ENCODE results near the gene TUBGCP6. TPM values are rescaled to one million over a fixed set of nuclear protein-coding genes. Genes with fewer than 3 reads are reported as not detected.

TUBGCP6 gene
- total and polyA plus RNA-seq, 2 donors from 2014 or later, result 19.2 to 52.0 TPM

- H3K27me3 ChIP-seq (ENCODE audit: control insufficient read depth, insufficient read depth, low read length), result no peaks in the 10 kb centered on the region
- FAIRE-seq (no peak), DNase-seq (no peak)
- no peaks in the 10 kb centered on the region for H3K4me1 ChIP-seq (ENCODE audit: control insufficient read depth in 2 of 3, insufficient read depth in 2 of 3, low read depth in 1 of 3, low read length in 3 of 3)
- peaks cover 0 to 30% (median 22%) of the 10 kb centered on the region in 3 donors for H3K36me3 ChIP-seq (ENCODE audit: control insufficient read depth in 2 of 3, insufficient read depth in 3 of 3, low read length in 3 of 3)
- no peak overlapping the region for H3K27ac ChIP-seq (ENCODE audit: low read depth in 2 of 2, low read length in 2 of 2)
- H3K9ac ChIP-seq (ENCODE audit: low read length in 3 of 3), result no peak overlapping the region
- H3K9me3 ChIP-seq (ENCODE audit: control insufficient read depth in 2 of 3, insufficient read depth in 1 of 3, low read length in 3 of 3), result no peaks in the 10 kb centered on the region
- intact Hi-C loops (cut with DNase I), result no loop called here
- H3K4me3 ChIP-seq (ENCODE audit: low read length in 3 of 3), result no peak overlapping the region
- TF ChIP-seq CTCF (IDR thresholded peaks at IDR 0.05; ENCODE audit: borderline replicate concordance, extremely low read depth, insufficient read depth), result no peak
These were observed 18.6 kb downstream of the TUBGCP6 start for GRCh38 chr22:50226063-50226874.

- FAIRE-seq, result no peak
- H3K9me3 ChIP-seq (ENCODE audit: control insufficient read depth in 2 of 3, insufficient read depth in 1 of 3, low read length in 3 of 3), result no peaks in the 10 kb centered on the region
- peaks cover 2 to 36% (median 28%) of the 10 kb centered on the region in 3 donors for H3K36me3 ChIP-seq (ENCODE audit: control insufficient read depth in 2 of 3, insufficient read depth in 3 of 3, low read length in 3 of 3)
- no peaks in the 10 kb centered on the region for H3K27me3 ChIP-seq (ENCODE audit: control insufficient read depth, insufficient read depth, low read length)
- no peak overlapping the region for H3K9ac ChIP-seq (ENCODE audit: low read length in 3 of 3)
- H3K4me3 ChIP-seq (ENCODE audit: low read length in 3 of 3), result no peak overlapping the region
- no peak overlapping the region for H3K27ac ChIP-seq (ENCODE audit: low read depth in 2 of 2, low read length in 2 of 2)
- TF ChIP-seq CTCF (IDR thresholded peaks at IDR 0.05; ENCODE audit: borderline replicate concordance, extremely low read depth, insufficient read depth), result no peak
- intact Hi-C loops (cut with DNase I), result no loop called here
- no peak for DNase-seq
- H3K4me1 ChIP-seq (ENCODE audit: control insufficient read depth in 2 of 3, insufficient read depth in 2 of 3, low read depth in 1 of 3, low read length in 3 of 3), result no peaks in the 10 kb centered on the region
These were observed 19.4 kb downstream of the TUBGCP6 start for GRCh38 chr22:50225200-50225969.

DNA sequence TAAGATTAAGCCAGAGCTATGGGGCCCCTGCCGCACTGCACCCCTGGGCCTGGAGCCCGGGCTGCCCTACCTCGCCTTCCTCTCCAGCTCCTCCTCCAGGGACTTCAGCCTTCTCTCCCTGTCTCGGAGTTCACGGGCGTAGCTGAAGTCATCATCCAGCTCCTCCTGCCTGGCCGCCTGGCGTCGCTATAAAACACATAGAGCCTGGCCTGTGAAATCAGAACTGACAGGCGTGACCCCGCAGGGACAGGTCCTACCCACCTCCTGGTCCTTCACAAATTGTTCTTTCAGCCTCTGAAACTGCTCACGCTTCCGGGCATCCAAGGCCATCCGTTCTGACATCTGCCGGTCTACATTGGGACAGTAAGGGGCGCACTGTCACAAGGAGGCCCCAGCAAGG, 20.8 kb downstream of the TUBGCP6 start:
- H3K4me1 ChIP-seq (ENCODE audit: control insufficient read depth in 2 of 3, insufficient read depth in 2 of 3, low read depth in 1 of 3, low read length in 3 of 3), result peaks cover 0 to 2% (median 0%) of the 10 kb centered on the region in 3 donors
- H3K9ac ChIP-seq (ENCODE audit: low read length in 3 of 3), result no peak overlapping the region
- intact Hi-C loops (cut with DNase I), result no loop called here
- H3K27ac ChIP-seq (ENCODE audit: low read depth in 2 of 2, low read length in 2 of 2), result no peak overlapping the region
- peaks cover 2 to 36% (median 27%) of the 10 kb centered on the region in 3 donors for H3K36me3 ChIP-seq (ENCODE audit: control insufficient read depth in 2 of 3, insufficient read depth in 3 of 3, low read length in 3 of 3)
- TF ChIP-seq CTCF (IDR thresholded peaks at IDR 0.05; ENCODE audit: borderline replicate concordance, extremely low read depth, insufficient read depth), result no peak
- H3K9me3 ChIP-seq (ENCODE audit: control insufficient read depth in 2 of 3, insufficient read depth in 1 of 3, low read length in 3 of 3), result no peaks in the 10 kb centered on the region
- no peak overlapping the region for H3K4me3 ChIP-seq (ENCODE audit: low read length in 3 of 3)
- H3K27me3 ChIP-seq (ENCODE audit: control insufficient read depth, insufficient read depth, low read length), result no peaks in the 10 kb centered on the region
- no peak for DNase-seq
- no peak for FAIRE-seq
